Activated effector memory CD4-positive, alpha-beta T cell treated with Interleukin-2 at 50 U/mL for 16 hours (primary cell): ENCODE results near the gene TBATA.

Experiments
- DNase-seq: peaks from one replicate; pipeline ENCODE4 v3.0.0-alpha.2; 2020

The TBATA gene

GRCh38 chr10:70785190-70785589, at the start of gene TBATA:
TSS of gene TBATA (minus strand) at chr10:70785377. CDS start at chr10:70783379, 1,998 bp downstream.
- no peak for DNase-seq

- no peak for DNase-seq
Measured at GRCh38 chr10:70834441-70835151, 49.4 kb upstream of the TBATA start.

GRCh38 chr10:70834021-70834420, 48.8 kb upstream of the TBATA start:
- no peak for DNase-seq

- DNase-seq = no peak
Measured at GRCh38 chr10:70833601-70834000, 48.4 kb upstream of the TBATA start.

- DNase-seq = no peak
Measured at GRCh38 chr10:70832852-70833528, 47.8 kb upstream of the TBATA start.

- DNase-seq = no peak
Measured at GRCh38 chr10:70832221-70832620, 47.0 kb upstream of the TBATA start.

GRCh38 chr10:70830164-70830563, 45.0 kb upstream of the TBATA start:
- no peak for DNase-seq

- DNase-seq = no peak
Measured at GRCh38 chr10:70829543-70829942, 44.4 kb upstream of the TBATA start.

GRCh38 chr10:70828923-70829322, 43.7 kb upstream of the TBATA start:
- DNase-seq = no peak

GRCh38 chr10:70827086-70827757, 42.0 kb upstream of the TBATA start:
- DNase-seq = no peak

- no peak for DNase-seq
Measured at GRCh38 chr10:70822076-70822820, 37.1 kb upstream of the TBATA start.

GRCh38 chr10:70820976-70821750, 36.0 kb upstream of the TBATA start:
- DNase-seq = no peak

- DNase-seq = peak; percentile 14
Measured at GRCh38 chr10:70816220-70816894, 31.2 kb upstream of the TBATA start.

- DNase-seq = peak; percentile 77
Measured at GRCh38 chr10:70815504-70816219, 30.5 kb upstream of the TBATA start, which contains the start of gene SGPL1. TSS of gene SGPL1 (plus strand) at chr10:70815948. CDS start at chr10:70816854, 906 bp downstream.

GRCh38 chr10:70814126-70814525, 28.9 kb upstream of the TBATA start:
- no peak for DNase-seq

- no peak for DNase-seq
Measured at GRCh38 chr10:70812814-70813213, 27.6 kb upstream of the TBATA start.

- DNase-seq = no peak
Measured at GRCh38 chr10:70811881-70812280, 26.7 kb upstream of the TBATA start.

GRCh38 chr10:70810967-70811366, 25.8 kb upstream of the TBATA start:
- no peak for DNase-seq

GRCh38 chr10:70809726-70810125, 24.5 kb upstream of the TBATA start:
- no peak for DNase-seq

- no peak for DNase-seq
Measured at GRCh38 chr10:70809011-70809611, 23.9 kb upstream of the TBATA start.

- DNase-seq = no peak
Measured at GRCh38 chr10:70807556-70807955, 22.4 kb upstream of the TBATA start.
